K562 (cell line): ENCODE data around the gene CFAP53. TPM values are rescaled to one million over a fixed set of nuclear protein-coding genes. Genes with fewer than 3 reads are reported as not detected.

Experiments
- ADNP ChIP-seq: fragments of 200-800 bp; sonication (Bioruptor generic); IDR thresholded peaks from 2 replicates; pipeline ENCODE4 v1.6.1; 2016; ENCODE audit warnings: missing genetic modification characterization, missing compliant biosample characterization
- ARID2 ChIP-seq: fragments of 450-650 bp; IDR thresholded peaks from 2 replicates; pipeline ENCODE4 v1.6.1; 2017; ENCODE audit warnings: antibody characterized with exemption, mild to moderate bottlenecking
- ATF7 ChIP-seq: fragments of 450-650 bp; IDR thresholded peaks from 2 replicates; pipeline ENCODE4 v1.7.1; 2014; ENCODE audit warnings: mild to moderate bottlenecking, moderate library complexity
- CBFA2T2 ChIP-seq: fragments of 450-650 bp; conservative IDR thresholded peaks from 2 replicates; pipeline ENCODE4 v1.6.1; 2017; ENCODE audit warnings: mild to moderate bottlenecking
- DNMT1 ChIP-seq: fragments of 450-650 bp; IDR thresholded peaks from 2 replicates; pipeline ENCODE4 v1.6.1; 2016; ENCODE audit warnings: antibody characterized with exemption, mild to moderate bottlenecking
- ETV5 ChIP-seq: sonication (generic); formaldehyde crosslinking; IDR thresholded peaks from 2 replicates; pipeline ENCODE4 v1.4.0; 2020; ENCODE audit warnings: low read depth, mild to moderate bottlenecking, missing genetic modification reagents
- EZH2 ChIP-seq: IDR thresholded peaks from 2 replicates; pipeline ENCODE4 v1.6.1; 2012; ENCODE audit warnings: low read depth, mild to moderate bottlenecking, inconsistent platforms, low read length, borderline replicate concordance
- GATAD2B ChIP-seq: fragments of 450-650 bp; IDR thresholded peaks from 2 replicates; pipeline ENCODE4 v1.6.1; 2017; ENCODE audit warnings: mild to moderate bottlenecking, borderline replicate concordance
- MEF2D ChIP-seq: conservative IDR thresholded peaks from 2 replicates; pipeline ENCODE4 v1.6.1; 2016; ENCODE audit warnings: low read depth, missing genetic modification characterization, missing compliant biosample characterization
- POU5F1 ChIP-seq: fragments of 150-350 bp; IDR thresholded peaks from 2 replicates; pipeline ENCODE4 v1.6.1; 2014; ENCODE audit warnings: borderline replicate concordance, low read length, low read depth, mild to moderate bottlenecking; ENCODE audit not compliant: partially characterized antibody
- ZBTB1 ChIP-seq: sonication (generic); formaldehyde crosslinking; IDR thresholded peaks from 2 replicates; pipeline ENCODE4 v1.8.1; 2023; ENCODE audit warnings: missing genetic modification reagents, low read depth, mild to moderate bottlenecking, borderline replicate concordance
- ZBTB7A ChIP-seq: IDR thresholded peaks from 2 replicates; pipeline ENCODE4 v1.6.1; 2011; ENCODE audit warnings: low read depth, mild to moderate bottlenecking, low read length, moderate library complexity, borderline replicate concordance; ENCODE audit not compliant: control insufficient read depth
- ZC3H11A ChIP-seq: IDR thresholded peaks from 2 replicates; pipeline ENCODE4 v1.6.1; 2012; ENCODE audit warnings: low read depth, low read length, improper control_type of control experiment
- ZFPM2 ChIP-seq: fragments of 250-450 bp; sonication (Bioruptor Pico); IDR thresholded peaks from 2 replicates; pipeline ENCODE4 v1.5.1; 2022; ENCODE audit warnings: mild to moderate bottlenecking
- ZNF41 ChIP-seq: fragments of 250-450 bp; sonication (Bioruptor Pico); conservative IDR thresholded peaks from 2 replicates; pipeline ENCODE4 v1.4.0; 2020; ENCODE audit warnings: mild to moderate bottlenecking
- polyA plus RNA-seq, 8 experiments: library from polyadenylated mRNA; depleted of rRNA in 4 of 8; stranded (reverse) in 5 of 8; unstranded in 3 of 8; fragments of >200 nt; fragmentation: Nextera tagmentation in 2 of 8; fragmentation: Illumina TruSeq in 1 of 8; extraction: Ambion mirVana in 2 of 8; extraction: Trizol in 1 of 8; gene quantifications; 2 replicates each; pipeline versions ENCODE4 v1.2.1 to v1.2.3, GENCODE V29; 2011 to 2014; ENCODE audit warnings: inconsistent platforms in 1 of 8, missing spikeins in 1 of 8
- total RNA-seq, 7 experiments: library from RNA; depleted of rRNA in 6 of 7; stranded (reverse); fragments of >200 nt in 6 of 7; fragmentation: Illumina TruSeq in 2 of 7; extraction: Trizol in 2 of 7; gene quantifications; 2 replicates each; pipeline versions ENCODE4 v1.2.1 to v1.2.3, GENCODE V29; 2011 to 2021; ENCODE audit warnings: low replicate concordance in 1 of 7
- TF ChIP-seq, protein P1 (sequence below): fragments of 450-650 bp; IDR thresholded peaks from 2 replicates; pipeline ENCODE4 v1.6.1; 2017; ENCODE audit warnings: antibody characterized with exemption
- TF ChIP-seq, protein P2 (sequence below), 2 experiments: fragments of 450-650 bp; IDR thresholded peaks; 2 replicates each; pipeline ENCODE4 v1.6.1; 2016
- TF ChIP-seq, protein P3 (sequence below): sonication (generic); formaldehyde crosslinking; IDR thresholded peaks from 2 replicates; pipeline ENCODE4 v1.8.1; 2022; ENCODE audit warnings: missing genetic modification reagents
- TF ChIP-seq, protein P4 (sequence below): fragments of 450-650 bp; formaldehyde crosslinking; IDR thresholded peaks from 2 replicates; pipeline ENCODE4 v1.4.0; 2022; ENCODE audit warnings: mild to moderate bottlenecking, moderate library complexity
- TF ChIP-seq, protein P5 (sequence below): fragments of 450-650 bp; formaldehyde crosslinking; conservative IDR thresholded peaks from 2 replicates; pipeline ENCODE4 v1.4.0; 2022; ENCODE audit warnings: mild to moderate bottlenecking, missing genetic modification characterization

CFAP53 gene
- total and polyA plus RNA-seq, 9 of the 15 experiments (the other 6 are each of a cell fraction or from before 2014, with no cell fraction given), result 0.21 to 1.9 (median 1.2) TPM

DNA sequence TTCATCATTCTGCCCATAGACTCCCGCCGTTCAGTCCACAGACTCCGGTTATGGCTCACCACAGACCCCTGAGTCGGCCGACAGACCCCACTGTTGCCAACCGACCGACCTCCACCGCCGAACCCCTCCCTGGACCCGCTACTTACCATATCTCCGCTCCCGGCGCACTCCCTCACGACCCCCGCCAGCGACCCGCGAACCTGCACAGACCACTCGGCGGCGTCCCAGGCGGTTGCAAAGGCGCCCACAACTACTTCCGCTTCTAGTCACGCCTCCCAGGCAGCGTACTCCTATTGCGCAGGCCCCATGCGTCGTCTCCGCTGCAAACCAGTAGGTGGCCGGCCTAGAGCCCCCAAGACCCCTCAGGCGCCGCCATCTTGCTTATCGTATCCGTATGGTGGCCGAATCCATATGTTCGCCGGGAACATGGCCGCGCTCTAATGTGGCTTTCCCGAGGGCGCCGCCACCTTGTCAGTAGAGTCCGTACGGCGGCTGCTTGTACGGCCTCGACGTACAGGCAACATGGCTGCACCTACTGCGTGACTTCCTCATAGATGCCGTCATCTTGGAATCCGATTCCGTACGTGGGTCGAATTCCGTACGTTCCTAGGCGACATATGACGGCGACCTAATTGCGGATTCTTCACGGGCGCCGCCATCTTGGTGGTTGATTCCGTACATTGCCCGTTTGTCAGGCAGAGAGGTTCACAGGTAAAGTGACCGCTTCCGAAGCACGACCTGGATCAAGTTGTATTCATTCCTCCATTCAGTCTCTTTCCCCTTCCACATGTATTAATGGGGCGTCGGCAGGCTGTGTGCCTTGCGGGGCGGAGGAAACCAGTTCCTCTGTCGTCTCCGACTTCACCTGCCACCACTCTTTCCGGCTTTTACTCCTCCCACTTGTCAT lies 21.4 kb upstream of the CFAP53 start, which contains the start of gene CXXC1 (continued):
- peak; percentile 77 for TF ChIP-seq ETV5 (CRISPR knock-in tag)
- no peak for TF ChIP-seq EZH2
- TF ChIP-seq, protein P1, sequence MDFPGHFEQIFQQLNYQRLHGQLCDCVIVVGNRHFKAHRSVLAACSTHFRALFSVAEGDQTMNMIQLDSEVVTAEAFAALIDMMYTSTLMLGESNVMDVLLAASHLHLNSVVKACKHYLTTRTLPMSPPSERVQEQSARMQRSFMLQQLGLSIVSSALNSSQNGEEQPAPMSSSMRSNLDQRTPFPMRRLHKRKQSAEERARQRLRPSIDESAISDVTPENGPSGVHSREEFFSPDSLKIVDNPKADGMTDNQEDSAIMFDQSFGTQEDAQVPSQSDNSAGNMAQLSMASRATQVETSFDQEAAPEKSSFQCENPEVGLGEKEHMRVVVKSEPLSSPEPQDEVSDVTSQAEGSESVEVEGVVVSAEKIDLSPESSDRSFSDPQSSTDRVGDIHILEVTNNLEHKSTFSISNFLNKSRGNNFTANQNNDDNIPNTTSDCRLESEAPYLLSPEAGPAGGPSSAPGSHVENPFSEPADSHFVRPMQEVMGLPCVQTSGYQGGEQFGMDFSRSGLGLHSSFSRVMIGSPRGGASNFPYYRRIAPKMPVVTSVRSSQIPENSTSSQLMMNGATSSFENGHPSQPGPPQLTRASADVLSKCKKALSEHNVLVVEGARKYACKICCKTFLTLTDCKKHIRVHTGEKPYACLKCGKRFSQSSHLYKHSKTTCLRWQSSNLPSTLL, result no peak
- no peak for TF ChIP-seq ZBTB1 (CRISPR knock-in tag)
- peak; percentile 100 for TF ChIP-seq ZBTB7A
- no peak for TF ChIP-seq GATAD2B
- TF ChIP-seq ZC3H11A, result 0 out of 2 replicates have a peak, but pooled peaks have one; percentile 63
- TF ChIP-seq, protein P2, sequence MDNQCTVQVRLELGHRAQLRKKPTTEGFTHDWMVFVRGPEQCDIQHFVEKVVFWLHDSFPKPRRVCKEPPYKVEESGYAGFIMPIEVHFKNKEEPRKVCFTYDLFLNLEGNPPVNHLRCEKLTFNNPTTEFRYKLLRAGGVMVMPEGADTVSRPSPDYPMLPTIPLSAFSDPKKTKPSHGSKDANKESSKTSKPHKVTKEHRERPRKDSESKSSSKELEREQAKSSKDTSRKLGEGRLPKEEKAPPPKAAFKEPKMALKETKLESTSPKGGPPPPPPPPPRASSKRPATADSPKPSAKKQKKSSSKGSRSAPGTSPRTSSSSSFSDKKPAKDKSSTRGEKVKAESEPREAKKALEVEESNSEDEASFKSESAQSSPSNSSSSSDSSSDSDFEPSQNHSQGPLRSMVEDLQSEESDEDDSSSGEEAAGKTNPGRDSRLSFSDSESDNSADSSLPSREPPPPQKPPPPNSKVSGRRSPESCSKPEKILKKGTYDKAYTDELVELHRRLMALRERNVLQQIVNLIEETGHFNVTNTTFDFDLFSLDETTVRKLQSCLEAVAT (IDR thresholded peaks at IDR 0.05), result 0 out of 4 replicates have a peak, but pooled peaks of 1 of the 2 experiments have one; percentile 47
- peak; percentile 76; the same call in 1 of the 2 replicates for TF ChIP-seq ATF7
- no peak for TF ChIP-seq DNMT1
- TF ChIP-seq, protein P3, sequence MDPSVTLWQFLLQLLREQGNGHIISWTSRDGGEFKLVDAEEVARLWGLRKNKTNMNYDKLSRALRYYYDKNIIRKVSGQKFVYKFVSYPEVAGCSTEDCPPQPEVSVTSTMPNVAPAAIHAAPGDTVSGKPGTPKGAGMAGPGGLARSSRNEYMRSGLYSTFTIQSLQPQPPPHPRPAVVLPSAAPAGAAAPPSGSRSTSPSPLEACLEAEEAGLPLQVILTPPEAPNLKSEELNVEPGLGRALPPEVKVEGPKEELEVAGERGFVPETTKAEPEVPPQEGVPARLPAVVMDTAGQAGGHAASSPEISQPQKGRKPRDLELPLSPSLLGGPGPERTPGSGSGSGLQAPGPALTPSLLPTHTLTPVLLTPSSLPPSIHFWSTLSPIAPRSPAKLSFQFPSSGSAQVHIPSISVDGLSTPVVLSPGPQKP (CRISPR knock-in tag), result no peak
- TF ChIP-seq ZNF41 (CRISPR knock-in tag), result 0 out of 2 replicates have a peak, but pooled peaks have one; percentile 12
- TF ChIP-seq, protein P4, sequence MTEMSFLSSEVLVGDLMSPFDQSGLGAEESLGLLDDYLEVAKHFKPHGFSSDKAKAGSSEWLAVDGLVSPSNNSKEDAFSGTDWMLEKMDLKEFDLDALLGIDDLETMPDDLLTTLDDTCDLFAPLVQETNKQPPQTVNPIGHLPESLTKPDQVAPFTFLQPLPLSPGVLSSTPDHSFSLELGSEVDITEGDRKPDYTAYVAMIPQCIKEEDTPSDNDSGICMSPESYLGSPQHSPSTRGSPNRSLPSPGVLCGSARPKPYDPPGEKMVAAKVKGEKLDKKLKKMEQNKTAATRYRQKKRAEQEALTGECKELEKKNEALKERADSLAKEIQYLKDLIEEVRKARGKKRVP, result peak; percentile 5; the same call in 1 of the 2 replicates
- 0 out of 2 replicates have a peak, but pooled peaks have one; percentile 5 for TF ChIP-seq CBFA2T2
- TF ChIP-seq POU5F1, result peak; percentile 64
- peak; percentile 54; the same call in 1 of the 2 replicates for TF ChIP-seq ARID2
- no peak for TF ChIP-seq ADNP (tag)
- TF ChIP-seq, protein P5, sequence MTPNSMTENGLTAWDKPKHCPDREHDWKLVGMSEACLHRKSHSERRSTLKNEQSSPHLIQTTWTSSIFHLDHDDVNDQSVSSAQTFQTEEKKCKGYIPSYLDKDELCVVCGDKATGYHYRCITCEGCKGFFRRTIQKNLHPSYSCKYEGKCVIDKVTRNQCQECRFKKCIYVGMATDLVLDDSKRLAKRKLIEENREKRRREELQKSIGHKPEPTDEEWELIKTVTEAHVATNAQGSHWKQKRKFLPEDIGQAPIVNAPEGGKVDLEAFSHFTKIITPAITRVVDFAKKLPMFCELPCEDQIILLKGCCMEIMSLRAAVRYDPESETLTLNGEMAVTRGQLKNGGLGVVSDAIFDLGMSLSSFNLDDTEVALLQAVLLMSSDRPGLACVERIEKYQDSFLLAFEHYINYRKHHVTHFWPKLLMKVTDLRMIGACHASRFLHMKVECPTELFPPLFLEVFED, result no peak
- no peak for TF ChIP-seq ZFPM2 (CRISPR knock-in tag)
- TF ChIP-seq MEF2D (tag), result no peak; the same call in 1 of the 2 replicates
